GM04504 (cell line): ENCODE measurements around the gene RETNLB.

Source experiments
- DNase-seq: peaks from one replicate; pipeline ENCODE4 v3.0.0-alpha.2; 2012; ENCODE audit warnings: low read depth

RETNLB gene, protein sequence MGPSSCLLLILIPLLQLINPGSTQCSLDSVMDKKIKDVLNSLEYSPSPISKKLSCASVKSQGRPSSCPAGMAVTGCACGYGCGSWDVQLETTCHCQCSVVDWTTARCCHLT

DNA sequence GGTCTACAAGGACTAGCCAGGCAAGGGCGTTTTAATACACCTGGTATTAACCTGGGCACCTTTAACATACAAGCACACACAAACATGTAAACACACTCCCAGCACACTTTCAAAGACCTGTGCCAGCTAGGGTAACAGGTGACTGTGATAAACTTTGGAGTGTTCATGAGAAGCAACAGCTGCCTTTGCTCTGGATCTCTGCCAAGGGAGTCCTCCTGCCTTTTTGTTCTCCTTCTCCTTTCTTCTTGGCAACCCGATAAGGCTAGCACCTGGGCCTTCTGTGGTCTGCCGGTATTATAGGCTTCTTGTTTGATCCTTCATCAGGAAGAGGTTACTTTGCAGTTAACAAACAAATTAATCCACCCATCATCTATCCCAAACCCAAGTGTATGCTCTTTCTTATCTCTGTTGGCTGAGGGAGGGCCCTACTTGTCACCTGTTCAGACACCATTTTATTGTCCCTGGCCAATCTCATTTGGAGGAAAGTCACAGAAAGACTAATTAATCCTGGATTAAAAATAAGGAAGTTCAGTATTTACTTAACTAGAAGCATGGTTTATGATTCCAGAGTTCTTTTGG lies at the start of gene RETNLB:
TSS of gene RETNLB (minus strand) at position 7 of the 579 bp plus-strand sequence. CDS start 225 bp downstream, outside the sequence.
- no peak for DNase-seq

DNA sequence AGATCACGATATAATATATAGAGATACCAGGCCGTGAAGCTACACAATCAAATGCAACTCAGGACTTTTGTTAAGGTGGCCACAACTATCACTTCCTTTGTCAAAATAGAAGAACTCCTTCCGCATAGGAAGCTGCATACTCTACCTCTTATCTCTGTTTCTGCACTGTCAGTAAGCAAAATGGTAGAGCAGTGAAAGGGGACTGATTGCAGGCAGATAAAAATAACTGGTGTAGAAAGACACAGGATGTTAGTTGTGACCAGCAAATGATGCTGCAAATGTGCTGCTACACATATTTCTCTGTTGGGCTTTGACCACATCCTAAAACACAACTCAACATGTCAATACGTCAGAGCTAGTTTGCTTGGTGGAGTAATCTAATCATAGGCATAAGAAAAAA lies 49.1 kb upstream of the RETNLB start:
- no peak for DNase-seq

DNA sequence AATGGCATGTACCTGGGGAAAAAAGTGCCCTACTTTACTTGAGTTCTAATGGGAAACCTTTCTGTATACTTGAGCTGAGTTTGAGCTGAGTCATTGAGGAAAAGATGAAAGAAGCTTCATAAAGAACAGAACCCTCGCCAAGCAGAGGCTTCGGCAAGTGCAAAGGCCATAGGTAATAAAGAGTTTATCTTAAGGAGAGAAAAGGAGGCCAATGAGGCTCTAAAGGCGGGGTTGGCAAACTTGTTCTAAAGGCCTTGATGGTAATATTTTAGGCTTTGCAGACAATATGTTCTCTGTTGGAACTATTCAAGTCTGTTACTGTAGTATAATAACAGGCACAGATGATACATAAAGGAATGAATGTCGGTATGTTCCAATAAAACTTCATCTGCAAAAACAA lies 47.8 kb upstream of the RETNLB start:
- no peak for DNase-seq

DNA sequence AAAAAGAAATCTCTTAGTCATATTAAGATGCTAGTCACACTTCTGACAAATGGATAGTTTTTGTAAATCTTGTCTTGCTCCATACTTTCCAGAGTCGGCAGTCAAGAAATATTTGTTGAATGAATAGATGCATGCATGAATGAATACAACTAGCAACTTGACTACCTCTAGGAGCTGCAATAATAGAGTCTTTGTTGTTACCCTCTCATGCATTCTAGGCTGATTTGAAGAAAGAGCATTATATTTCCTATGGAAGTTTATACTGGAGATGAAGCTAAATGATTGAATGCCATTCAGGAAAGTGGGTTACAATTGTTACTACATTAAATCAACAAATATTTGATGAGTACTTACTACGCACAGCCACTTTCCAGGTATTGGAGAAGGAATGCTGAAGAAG lies 47.2 kb upstream of the RETNLB start:
- no peak for DNase-seq

DNA sequence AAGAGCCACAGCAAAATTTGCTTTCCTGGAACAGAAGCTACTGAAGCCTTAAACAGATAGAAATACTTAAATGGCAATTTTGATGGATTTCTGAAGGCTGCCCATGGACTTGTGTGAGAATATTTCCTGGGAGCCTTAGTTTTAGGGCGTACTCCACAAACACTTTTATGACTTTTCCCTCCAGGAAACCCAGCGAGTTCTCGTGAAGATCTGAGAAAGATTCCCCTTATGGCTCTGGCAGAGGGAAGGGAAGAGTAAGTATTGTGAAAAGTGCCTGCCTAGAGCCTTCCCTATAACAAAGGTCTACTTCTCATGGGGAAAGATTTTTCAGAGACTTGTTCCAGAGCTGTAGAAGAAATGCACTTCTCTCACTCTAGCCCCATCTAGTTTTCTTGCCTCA lies 34.3 kb upstream of the RETNLB start:
- no peak for DNase-seq

DNA sequence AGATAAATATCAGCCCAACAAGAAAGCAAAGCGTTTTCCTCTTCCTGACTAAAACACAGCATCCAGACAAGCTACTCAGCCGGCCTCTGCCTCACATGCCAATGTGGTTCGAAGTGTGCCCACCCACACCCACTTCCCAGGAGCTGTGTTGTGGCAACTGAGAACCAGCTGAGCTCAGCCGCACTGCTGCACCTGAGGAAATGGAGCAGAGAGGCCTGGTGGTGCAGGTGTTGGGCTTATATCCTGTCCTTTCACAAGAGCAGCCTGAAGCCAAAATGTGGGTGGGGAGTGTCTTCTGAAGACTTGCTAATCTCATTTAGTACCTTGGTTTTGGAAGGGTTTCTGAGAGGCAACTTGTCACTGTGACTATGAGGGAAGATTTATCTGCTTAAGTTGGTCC lies 23.0 kb upstream of the RETNLB start:
- no peak for DNase-seq

DNA sequence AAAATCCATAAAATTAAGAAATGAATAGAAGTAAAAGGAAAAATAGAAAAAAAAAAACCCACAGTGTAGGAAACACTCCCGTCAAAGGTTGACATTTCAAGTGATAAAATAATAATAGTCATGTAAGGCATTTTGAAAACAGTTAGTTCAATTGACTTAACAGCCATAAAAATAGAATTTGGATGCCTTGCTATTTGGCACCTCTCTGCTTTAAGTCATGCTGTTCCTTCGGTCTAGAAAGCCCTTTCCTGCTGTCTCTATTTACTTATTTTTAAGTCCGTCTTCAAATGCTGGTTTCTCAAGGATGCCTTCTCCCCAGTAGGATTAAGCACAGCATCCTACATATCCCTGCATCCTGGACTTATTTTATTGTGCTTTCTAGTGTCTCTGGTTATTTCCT lies 22.3 kb upstream of the RETNLB start:
- no peak for DNase-seq

DNA sequence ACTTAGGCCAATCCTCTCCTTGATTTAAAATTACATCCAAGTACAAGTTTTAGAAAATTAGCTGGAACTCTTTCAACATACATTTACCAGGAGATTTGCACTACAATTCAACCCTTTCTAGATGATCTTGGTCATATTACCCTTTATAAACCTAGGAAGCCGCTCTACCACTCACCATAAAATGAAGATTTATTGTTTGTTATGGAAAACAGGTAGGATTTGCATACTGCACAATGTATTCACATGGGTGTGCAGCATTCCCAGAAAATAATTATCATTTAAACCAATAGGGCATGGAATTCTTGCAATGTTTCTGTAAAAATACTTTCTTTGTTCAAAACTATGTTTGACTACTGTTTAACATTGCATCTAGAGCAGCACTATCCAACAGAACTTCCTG lies 18.4 kb upstream of the RETNLB start:
- no peak for DNase-seq

DNA sequence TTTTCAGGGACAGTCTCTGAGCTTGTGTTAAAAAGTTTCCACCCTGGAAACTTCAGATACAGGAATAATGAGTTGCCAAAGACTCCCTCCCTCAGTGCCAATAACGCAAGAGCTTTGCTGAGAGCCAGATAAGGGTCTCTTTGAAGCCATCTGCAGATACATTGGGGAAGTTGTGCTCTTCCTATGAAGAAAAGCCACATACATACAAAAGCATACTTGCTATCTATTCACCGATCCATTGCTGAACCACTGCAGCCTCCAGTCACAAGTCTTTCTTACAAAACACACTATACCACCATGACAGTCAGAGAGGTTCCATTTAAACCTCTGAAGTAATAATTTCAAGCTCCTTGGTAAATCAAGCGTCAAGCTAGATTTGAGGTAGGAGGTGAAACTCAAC lies 10.0 kb upstream of the RETNLB start:
- DNase-seq, result no peak

DNA sequence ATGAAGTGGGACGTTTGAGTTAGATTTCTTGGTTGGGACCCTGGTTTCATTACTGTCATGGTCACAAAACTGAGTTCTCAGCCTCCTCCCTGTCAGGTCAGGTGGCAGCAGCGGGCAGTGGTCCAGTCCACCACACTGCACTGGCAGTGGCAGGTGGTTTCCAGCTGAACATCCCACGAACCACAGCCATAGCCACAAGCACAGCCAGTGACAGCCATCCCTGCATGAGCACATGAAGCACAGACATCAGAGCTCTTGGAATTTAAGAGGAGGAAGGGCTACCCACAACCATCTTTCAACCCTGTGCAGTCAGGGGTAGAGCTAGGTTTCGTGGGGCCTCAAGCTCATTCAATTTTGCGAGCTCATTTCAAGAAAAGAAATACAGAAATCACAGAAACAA lies 1.5 kb downstream of the RETNLB start:
- DNase-seq, result no peak

DNA sequence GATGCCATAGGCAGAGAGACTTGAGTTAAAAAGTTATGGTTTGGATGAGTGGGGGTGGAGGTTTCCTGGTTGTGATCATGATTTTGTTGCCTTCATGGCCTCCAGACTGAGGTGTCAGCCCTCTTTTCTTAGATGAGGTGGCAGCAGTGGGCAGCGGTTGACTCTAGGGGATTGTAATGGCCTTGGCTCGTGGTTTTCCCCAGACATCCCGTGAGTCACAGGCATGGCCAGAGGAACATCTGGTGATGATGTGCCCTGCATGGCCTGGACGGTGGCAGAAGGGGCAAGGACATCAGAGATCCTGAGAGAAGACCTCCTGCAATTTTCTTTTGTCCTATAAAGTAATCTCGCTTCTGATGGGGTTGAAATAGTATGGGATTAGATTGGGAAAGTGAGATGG lies 12.4 kb downstream of the RETNLB start:
- DNase-seq, result no peak

DNA sequence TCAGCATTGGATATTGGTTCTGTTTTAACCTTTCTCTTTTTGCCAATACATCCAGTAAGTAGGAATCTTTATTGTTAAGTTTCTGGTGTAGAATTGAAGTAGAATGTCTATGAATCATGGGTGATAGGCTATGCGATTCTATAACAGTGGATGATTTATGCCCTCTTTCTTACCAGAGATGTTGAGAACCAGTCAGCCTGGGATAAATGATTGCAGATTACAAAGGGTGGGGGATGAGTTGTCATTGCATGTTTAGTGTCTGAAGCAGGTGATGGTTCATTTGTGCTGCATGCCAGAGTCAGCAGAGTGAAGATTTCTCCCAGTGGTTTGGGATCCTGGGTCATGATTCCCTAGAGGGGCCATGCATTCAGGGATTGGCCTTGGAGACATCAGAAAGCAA lies 14.3 kb downstream of the RETNLB start:
- no peak for DNase-seq

DNA sequence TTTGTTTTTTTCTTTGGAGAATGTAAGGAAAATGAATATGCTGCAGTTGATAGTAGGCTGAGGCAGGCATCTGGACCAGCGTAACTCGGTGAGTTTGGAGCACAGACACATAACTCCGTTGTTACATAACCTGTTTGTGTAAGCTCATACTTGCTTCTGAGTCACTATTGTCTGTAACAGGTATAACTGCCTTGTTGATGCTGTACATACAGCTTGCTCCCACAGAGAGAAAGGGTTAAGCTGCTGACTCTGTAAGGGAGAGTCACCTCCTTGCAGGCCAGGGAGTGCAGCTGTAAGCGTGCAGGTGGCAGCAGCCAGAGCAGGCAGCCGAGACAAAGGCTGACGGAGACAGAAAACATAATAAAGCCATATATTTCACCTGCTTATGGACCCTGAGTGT lies 20.4 kb downstream of the RETNLB start:
- DNase-seq, result no peak

DNA sequence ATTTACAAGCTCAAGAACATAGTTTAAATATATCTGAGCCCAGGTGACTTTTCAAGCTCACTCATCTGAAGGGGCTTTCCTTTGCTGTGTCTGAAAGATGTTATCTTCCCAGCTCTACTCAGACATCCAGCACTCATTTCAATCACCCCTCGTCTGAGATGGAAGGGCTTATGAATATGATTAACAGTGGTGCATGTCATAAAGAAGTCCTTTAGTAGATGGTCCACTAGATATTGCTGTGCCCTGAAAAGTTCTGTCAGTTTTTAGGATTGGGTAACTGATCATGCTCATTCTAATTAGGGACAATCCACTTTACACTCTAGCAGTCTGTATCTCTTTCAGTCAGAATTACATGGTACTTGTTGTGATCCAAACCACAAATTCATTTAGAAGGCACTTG lies 28.3 kb downstream of the RETNLB start:
- no peak for DNase-seq

DNA sequence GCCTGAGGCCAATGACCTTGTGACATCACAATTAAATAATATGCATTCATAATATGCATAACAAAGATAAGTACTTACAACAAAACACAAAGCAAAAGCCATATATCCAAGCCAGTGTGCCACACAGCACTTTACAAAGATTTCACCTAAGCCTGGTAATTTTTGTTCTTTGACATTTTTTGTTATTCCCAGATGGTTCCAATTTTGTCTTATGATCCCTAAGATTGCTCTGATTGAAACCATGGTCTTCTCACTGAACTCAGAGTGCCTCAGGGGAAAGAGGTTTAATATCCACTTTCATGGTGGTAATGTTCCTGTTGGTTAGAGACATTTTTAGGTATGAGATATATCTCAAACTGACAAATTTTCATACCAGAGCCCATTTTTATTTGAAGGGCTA lies 29.1 kb downstream of the RETNLB start:
- DNase-seq, result no peak

DNA sequence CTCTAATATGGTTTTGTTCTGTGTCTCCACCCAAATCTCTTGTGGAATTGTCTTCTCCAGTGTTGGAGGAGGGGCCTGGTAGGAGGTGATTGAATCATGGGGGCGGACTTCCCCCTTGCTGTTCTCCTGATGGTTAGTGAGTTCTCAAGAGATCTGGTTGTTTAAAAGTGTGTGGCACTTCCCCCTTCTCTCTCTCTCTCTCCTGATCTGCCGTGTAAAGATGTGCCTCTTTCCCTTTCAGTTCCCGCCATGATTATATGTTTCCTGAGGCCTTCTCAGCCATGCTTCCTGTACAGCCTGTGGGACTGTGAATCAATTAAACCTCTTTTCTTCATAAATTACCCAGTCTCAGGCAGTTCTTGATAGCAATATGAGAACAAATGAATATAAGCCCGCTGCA lies 33.1 kb downstream of the RETNLB start:
- DNase-seq, result no peak

DNA sequence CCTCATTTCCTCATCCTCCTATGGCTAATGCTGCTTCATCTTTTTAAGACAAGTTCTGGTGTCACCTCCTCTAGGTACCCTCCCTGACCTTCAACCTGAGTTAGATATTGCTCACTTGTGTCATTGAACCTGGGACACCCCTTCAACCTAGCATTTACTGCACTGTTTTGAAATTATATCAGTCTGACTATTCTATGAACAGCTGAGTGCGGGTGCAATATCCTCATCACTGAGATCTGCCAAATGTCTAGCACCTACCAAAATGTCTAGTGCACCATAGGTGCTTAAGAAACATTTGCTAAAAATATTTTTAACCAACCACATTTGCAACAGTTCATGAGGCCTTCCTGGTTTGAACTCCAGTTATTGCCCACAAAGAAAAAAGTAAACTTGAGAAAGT lies 34.5 kb downstream of the RETNLB start:
- DNase-seq, result no peak

DNA sequence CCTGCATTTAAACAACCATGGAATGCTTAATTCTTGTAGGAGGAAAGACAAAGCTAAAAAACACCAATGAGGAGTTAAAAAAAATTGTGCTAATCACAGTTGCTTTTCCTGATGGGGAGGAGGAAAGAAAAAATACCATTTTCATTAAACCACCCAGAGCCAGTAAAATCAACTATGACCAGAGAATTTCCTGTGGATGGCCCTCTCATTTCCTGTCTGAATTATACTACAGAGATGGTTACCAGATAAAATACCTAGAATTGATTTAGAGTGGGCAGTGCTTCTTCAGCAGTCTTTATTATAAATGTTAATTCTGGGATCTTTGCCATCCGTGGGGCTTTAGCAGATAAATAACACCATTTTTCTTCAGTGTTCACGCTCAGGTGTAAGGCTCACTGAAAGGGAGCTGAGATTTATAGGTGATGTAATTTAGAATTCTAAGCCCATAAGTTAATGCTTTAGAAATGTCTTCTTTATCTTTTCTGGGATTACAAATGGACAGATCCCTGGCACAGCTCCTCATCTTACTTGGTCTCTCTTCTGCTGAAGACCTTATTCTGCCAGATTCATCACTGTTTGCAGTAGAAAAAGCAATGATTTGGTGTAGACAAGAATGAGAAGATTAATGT lies 37.9 kb downstream of the RETNLB start:
- no peak for DNase-seq

DNA sequence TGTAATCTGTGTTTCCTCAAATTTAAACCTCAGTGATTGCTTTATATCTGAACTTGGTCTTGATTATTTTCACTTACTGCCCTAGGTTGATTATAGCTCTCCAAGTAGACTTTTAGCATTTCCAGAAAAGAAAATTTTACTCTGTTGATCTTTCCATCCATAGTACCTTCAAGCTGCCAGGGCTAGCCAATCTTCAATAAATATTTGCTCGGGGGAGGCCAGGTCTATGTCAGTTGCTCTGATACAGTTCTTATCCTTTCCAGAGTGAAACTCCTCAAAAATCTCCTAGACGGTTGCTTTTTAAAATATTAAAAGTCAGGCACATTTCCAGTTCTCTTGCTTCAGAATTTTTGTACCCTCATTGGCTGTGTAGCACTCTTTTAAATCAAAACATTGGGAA lies 38.8 kb downstream of the RETNLB start:
- DNase-seq, result no peak

DNA sequence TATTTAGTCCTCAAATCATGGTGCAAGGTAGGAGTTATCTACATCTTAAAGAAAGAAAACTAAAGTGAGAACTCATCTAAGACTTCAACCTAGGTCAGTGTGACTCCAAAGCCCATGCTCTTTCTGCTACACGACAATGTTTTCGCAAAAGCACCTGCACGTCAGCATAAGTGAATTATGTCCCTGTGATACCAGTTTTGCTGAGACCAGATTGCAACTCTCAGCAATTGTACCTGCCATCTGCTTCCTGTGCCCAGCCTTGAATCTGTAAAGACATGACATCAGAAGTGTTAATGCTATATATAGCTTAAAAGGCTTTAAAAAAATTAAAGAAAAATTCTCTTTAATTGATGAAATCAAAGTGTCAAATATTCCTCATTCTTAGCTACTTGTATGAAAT lies 43.4 kb downstream of the RETNLB start:
- no peak for DNase-seq

DNA sequence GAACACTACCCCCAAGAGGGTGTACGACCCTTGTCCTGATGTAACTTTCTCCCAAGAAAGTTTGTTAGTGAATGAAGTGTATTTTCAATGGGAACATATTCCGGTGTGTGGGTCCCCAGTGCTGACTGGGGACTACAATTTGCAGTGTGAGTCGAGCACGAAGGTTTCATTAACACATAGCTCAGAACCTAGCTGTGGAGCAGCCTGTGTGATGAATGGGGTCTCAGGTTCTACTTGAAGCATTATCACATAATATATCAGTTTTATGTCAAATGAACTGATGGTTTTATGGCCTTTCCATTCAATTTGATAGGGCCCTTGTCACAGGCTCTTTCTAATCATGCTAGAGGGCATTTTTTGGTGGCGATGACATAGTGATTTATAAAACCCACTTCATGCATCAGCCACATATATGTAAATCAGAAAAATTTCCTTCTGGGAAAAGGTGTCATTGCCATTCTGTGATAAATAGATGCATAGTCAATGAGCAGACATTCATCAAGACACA lies 44.1 kb downstream of the RETNLB start:
- no peak for DNase-seq
